KOPT-K1 (cell line): ENCODE data around the gene HSF5.

ENCODE experiments used
- H3K27ac ChIP-seq: fragments of 200-600 bp; sonication (generic); 2 replicates; pipeline ENCODE4 v1.5.1; 2016; ENCODE audit warnings: antibody characterized with exemption, mild to moderate bottlenecking, low read depth, low read length; ENCODE audit not compliant: poor library complexity, severe bottlenecking
- H3K36me3 ChIP-seq: fragments of 200-600 bp; sonication (generic); 2 replicates; pipeline ENCODE4 v1.5.1; 2017; ENCODE audit warnings: antibody characterized with exemption, mild to moderate bottlenecking, low read length, moderate library complexity; ENCODE audit not compliant: insufficient read depth
- H3K9me3 ChIP-seq: fragments of 200-600 bp; sonication (generic); 2 replicates; pipeline ENCODE4 v1.5.1; 2017; ENCODE audit warnings: antibody characterized with exemption, low read length, mild to moderate bottlenecking; ENCODE audit not compliant: insufficient read depth, poor library complexity, severe bottlenecking

HSF5 gene

DNA sequence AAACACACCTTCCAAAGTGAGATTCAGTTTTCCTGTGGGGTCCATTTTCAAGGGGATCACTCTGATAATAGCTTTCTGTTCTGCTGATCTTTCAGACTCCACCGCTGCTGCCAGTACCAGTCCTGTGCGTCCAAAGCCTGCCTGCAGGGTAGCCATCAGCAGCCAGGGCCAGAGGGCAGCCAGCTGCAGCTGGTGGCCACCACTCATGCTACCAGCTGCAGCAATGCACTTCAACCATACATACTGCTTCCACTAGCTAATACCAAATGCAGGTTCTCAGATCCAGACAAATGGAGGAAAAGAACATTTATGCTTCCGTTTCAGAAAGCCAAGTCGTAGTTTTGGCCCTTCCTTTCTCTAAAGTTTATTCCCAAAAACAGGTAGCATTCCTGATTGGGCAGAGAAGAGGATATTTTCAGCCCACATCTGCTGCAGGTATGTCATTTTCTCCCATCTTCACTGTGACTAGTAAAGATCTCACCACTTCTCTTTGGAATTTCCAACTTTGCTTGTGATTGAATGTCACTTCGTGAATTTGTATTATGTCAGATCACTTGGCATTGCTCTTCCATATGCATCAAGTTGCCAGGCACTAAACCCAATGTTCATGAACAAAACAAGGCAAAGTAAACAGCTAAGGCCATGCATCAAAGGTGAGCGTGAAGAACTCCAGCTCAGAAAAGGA lies 72.7 kb downstream of the HSF5 start:
- H3K36me3 ChIP-seq: no peaks in the 10 kb centered on the region
- H3K9me3 ChIP-seq: no peaks in the 10 kb centered on the region
- H3K27ac ChIP-seq: no peak overlapping the region

- no peak overlapping the region for H3K27ac ChIP-seq
- H3K36me3 ChIP-seq: no peaks in the 10 kb centered on the region
- H3K9me3 ChIP-seq: no peaks in the 10 kb centered on the region
Observed at GRCh38 chr17:58414596-58414997, 73.6 kb downstream of the HSF5 start.

DNA sequence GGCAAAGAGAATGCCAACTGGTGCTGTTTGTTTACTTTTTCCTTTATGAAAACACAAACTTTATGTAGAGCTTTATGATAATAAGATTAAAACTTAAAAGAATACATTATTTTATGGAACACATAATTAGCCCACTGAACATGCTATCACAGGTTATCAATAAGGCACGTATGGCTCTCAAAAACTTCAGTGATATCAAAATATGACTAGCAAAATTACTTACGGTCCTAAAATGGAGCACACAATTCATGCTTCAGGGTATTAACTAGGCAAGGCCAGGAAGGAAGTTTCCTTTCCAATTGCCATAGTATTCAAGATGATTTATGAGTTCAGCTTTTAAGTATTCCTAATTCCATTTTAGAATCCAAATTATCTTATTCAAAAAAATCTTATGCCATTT lies 74.5 kb downstream of the HSF5 start:
- Histone ChIP-seq H3K9me3 (no peaks in the 10 kb centered on the region), H3K27ac (no peak overlapping the region), H3K36me3 (no peaks in the 10 kb centered on the region)

DNA sequence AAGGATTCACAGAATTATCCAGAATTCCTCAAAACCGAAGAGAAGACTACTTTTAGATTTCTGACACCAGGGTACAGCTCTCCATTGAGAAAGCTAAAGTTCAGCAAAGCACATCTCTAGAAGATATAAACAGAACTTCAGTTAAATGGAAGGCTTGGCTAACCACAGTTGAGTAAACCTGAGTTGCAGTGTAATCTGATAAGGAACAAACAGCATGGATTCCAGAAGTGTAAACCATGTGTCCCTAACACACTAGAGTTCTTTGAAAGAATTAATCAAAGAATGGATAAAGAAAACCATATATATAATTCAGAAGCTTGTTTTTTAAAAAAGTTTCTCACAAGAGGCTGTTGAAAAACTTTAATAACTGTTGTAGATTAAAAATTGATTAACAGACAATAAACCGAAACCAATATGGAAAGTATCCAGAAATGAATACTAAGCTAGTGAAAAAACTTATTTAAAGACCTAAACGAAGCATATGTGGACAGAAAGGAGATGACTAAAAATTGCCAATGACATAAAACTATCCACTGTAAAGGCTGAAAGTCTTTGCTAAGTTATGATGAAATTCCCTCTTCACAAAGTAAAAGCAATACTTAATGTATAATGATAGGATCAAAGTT lies 75.1 kb downstream of the HSF5 start:
- no peaks in the 10 kb centered on the region for H3K9me3 ChIP-seq
- no peaks in the 10 kb centered on the region for H3K36me3 ChIP-seq
- H3K27ac ChIP-seq: no peak overlapping the region

DNA sequence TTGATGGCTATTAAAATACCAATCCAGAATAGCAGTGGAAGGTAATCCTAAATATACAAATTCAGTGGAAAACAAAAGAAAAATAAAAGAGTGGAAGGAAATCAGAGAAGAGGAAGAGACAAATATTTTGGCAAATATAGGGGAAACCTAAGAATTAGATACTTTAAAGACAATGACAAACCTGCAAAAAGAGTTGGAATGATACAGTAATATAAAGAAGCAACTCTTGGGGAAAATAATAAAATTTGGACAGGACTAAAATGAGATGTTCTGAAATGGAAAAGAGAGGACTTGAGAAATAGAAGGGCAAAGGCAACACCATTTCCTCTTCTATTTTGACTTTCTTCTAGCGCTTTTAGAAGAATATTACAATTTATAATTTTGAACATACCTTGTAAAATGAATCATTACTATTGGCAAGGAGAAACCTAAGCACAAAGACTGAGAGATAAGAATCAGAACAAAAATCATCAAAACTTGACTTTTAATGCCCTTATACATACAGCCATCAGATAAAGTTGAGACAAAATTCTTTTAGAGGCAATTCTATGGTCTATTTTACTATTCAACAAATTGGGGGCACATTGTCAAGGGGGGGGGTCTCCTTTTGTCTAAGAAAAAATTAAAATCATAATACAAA lies 76.0 kb downstream of the HSF5 start:
- H3K27ac ChIP-seq: no peak overlapping the region
- no peaks in the 10 kb centered on the region for H3K36me3 ChIP-seq
- H3K9me3 ChIP-seq: no peaks in the 10 kb centered on the region

- Histone ChIP-seq H3K9me3 (no peaks in the 10 kb centered on the region), H3K27ac (no peak overlapping the region)
Observed at GRCh38 chr17:58411408-58411894, 76.8 kb downstream of the HSF5 start.

DNA sequence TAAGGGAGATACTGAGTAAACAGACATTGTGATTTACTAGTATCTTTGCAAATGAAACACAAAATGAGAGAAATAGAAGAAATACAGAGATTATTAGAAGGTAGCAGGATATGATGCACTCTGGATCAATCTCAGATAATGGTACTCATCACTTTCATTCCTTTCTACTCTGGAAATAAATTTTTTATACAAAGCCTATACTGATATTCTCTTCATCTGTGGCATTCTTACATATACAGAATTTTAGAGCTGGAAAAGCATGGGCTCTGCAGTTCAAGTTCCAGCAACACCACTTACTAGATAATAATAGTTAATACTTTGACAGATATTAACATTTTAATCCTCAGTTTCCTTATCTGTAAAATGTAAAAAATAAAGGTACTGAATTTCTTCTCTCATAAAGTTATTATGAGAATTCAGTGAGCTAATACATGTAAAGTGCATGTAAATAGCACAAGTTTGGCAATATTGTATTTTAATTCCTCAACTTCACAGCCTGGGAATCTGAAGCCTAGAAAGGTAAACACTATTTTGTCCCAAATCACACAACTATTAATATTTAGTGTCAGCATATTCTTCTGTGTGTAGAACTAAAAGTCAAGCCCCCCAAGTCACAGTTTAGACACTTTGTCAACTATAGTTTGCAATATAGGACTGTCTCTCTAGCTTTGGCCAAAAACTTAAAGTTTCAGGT lies 77.3 kb downstream of the HSF5 start:
- no peaks in the 10 kb centered on the region for H3K9me3 ChIP-seq
- H3K27ac ChIP-seq: no peak overlapping the region
- H3K36me3 ChIP-seq: no peaks in the 10 kb centered on the region

More at GRCh38 chr17:58411408-58411894, 76.8 kb downstream of the HSF5 start:
- H3K36me3 ChIP-seq: no peaks in the 10 kb centered on the region

GRCh38 chr17:58409432-58409831 lies 78.8 kb downstream of the HSF5 start:
- H3K36me3 ChIP-seq: no peaks in the 10 kb centered on the region

DNA sequence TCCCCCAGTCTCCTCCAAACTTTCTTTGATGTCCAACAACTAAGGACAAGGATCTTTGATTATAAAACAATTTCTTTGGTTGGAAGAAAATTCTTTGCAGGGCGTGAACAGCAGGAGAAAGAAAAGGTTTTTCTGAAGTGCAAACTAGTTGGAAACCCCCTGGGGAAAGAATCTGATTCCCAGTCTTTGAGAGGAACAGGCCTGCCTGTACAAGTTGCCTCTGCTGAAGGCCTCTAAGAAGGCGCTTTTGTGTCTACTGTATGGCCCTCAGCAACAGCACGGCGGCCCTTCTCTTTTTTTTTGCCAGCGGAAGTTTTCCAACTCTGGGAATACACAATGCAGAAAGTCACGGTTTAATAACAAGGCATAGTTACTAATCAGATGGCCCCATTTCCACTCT lies 84.9 kb downstream of the HSF5 start:
- Histone ChIP-seq H3K9me3 (no peaks in the 10 kb centered on the region), H3K36me3 (no peaks in the 10 kb centered on the region), H3K27ac (no peak overlapping the region)

More at GRCh38 chr17:58409432-58409831, 78.8 kb downstream of the HSF5 start:
- no peaks in the 10 kb centered on the region for H3K9me3 ChIP-seq
- H3K27ac ChIP-seq: no peak overlapping the region

DNA sequence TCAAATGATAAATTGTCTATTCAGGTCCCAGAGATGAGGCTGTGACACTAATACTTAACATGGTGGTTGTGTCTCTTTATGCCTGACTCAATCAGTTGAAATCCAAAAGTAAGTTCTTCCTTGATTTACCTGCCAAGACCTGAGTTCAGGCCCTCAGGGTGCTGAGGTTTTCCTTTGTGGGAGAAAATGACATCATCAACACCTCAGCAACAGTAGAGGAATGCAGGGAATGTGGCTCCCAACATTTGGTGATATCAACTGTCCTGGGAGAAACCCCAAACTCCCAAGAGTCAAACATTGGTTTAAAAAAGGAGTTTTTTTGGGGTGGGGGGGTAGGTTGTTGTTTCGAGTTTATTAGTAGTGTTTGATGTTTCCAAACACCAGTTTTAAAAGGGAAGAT lies 85.5 kb downstream of the HSF5 start:
- Histone ChIP-seq H3K27ac (no peak overlapping the region), H3K9me3 (no peaks in the 10 kb centered on the region), H3K36me3 (no peaks in the 10 kb centered on the region)

DNA sequence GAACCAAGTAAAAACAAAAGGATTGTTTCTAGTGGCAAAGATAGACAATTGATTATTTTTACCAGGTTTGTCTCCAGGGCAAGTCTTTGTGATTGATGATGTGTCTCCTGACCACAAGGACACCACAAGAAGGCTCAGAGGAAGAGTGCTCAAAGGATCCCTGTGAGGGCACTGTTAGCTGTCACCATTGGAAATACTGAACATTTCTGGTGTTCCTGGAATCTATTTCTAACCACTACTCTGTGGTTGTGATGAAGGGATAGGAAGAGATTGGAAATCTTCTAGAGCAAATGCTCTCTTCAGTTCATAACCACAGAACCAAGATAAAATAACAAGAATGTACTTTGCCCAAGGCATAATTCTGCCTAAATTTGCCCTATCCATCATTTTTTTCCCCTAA lies 86.2 kb downstream of the HSF5 start:
- H3K27ac ChIP-seq: no peak overlapping the region
- H3K9me3 ChIP-seq: no peaks in the 10 kb centered on the region

DNA sequence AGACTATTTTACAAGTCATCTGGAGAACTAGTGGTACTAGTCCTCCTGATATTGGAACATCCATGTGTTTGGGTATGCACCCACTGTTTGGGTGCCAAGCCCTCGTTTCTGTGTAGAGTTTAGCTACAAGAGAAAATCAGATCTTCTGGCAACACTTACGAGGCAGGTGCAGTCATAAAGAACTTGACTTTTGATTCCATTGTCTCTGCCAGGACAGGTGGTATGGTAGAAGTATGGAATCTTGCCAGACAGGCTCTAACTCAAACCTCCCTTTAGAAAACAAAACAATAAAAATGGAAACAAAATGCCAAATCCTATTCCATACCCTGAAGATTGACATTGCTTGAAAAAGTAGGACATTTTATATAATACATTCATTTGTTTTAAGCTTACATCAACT lies 86.9 kb downstream of the HSF5 start:
- Histone ChIP-seq H3K27ac (no peak overlapping the region), H3K9me3 (no peaks in the 10 kb centered on the region), H3K36me3 (no peaks in the 10 kb centered on the region)

More for the DNA sequence above, 86.2 kb downstream of the HSF5 start:
- no peaks in the 10 kb centered on the region for H3K36me3 ChIP-seq

DNA sequence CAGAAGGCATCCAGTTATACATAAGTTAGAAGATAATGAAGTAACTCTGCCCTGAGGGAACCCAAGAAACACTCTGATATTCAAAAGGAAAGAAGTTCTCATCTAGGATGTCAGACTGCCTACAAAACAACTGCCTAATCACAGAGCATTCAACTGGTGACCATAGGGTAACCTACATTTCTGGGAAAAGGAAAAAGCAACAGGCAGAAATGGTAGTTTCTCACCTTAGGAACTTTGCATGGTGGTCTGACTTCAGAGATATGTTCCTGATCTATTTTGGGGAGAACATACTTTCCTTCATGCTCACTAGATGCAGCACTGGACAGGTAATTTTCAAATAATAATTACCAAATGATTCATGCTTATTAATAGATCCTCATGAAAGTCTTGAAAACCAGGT lies 87.4 kb downstream of the HSF5 start:
- Histone ChIP-seq H3K9me3 (no peaks in the 10 kb centered on the region), H3K36me3 (no peaks in the 10 kb centered on the region), H3K27ac (no peak overlapping the region)

DNA sequence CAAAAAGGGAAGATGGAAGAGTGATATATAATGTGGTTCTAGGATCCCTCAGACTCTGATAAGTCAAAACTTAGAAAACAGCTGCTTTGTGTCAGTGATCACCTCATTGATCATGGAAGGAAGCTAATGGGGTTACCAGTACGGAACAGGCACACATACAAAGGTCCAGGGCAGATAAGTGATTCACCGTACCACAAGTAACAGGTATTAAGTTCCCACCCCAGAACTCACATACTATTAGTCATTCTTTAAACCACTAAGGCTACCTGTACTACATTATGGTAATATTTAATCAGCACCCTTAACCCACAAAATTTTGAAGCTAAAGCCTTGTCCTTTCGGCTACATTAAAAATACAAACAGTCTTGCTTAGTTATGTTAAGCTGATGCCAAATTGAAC lies 88.2 kb downstream of the HSF5 start:
- Histone ChIP-seq H3K27ac (no peak overlapping the region), H3K36me3 (no peaks in the 10 kb centered on the region), H3K9me3 (no peaks in the 10 kb centered on the region)

DNA sequence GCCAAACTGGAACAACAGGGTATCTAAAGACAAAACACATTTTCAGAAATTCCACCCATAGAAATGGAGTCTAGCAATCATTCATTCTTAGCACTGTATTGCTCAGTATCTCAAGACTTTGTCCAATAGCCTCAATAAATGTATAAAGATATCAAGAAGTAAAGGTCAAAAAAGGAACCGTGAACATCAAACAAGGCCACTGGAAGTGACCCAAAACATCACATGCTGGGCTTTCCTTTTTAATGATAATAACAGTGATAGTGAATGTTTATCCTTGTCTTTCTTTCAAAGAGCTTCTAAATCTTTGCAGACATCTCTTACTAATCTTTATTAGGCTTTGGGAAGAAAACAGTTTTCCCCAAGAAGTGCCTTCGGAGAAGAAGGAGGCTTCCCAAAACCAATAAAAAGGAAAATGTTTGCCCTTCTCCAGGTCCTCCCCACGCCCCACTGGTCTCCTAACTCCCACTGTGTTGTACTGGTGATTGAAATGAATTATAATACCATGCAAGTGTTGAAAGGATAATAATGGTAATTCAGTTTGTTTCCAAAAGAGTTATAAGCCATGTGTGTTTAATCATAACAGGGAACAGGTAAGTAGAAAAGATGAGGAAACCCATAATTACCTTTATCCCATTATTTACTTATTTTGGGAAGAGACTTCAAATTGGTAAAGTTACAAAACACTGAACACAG lies 89.5 kb downstream of the HSF5 start:
- no peaks in the 10 kb centered on the region for H3K36me3 ChIP-seq
- H3K27ac ChIP-seq: no peak overlapping the region
- no peaks in the 10 kb centered on the region for H3K9me3 ChIP-seq
